HepG2 (cell line): ENCODE data around the gene TMPRSS7. TPM values are rescaled to one million over a fixed set of nuclear protein-coding genes. Genes with fewer than 3 reads are reported as not detected.

Experiments
- ATAC-seq: fragments of 200-7000 bp; cut with Tn5 transposase; 3 replicates; pipeline ENCODE4 v1.9.1; 2020; ENCODE audit warnings: mild to moderate bottlenecking, moderate library complexity
- BruUV-seq: library from RNA; stranded (reverse); fragments of 400-500 nt; replicated peaks from 2 replicates; lab custom pipeline; 2021; lab: Mats Ljungman, UMichigan
- CTCF ChIA-PET: fragments of 300-600 bp; formaldehyde crosslinking; extraction: SDS; loops from one replicate; lab custom pipeline; 2021; ENCODE audit warnings: low total read pairs, inconsistent platforms, low intra/inter-chr PET ratio; lab: Yijun Ruan, JAX
- POLR2A ChIA-PET: fragments of 350-600 bp; sonication (Branson Sonifier 250); formaldehyde crosslinking; loops from one replicate; lab custom pipeline; 2020; ENCODE audit warnings: antibody characterized with exemption, inconsistent platforms; lab: Yijun Ruan, JAX
- DNase-seq: peaks from one replicate; pipeline ENCODE4 v3.0.0-alpha.2; 2015; ENCODE audit warnings: low spot score
- FAIRE-seq: peaks from 3 replicates; lab custom pipeline; 2011; peaks lifted over from hg19 to GRCh38; lab: Jason Lieb, UNC
- H2AFZ ChIP-seq: one replicate; pipeline ENCODE4 v1.6.1; 2011; ENCODE audit warnings: low read length, inconsistent platforms
- H3K27ac ChIP-seq: fragments of 300-600 bp; 3 replicates; pipeline ENCODE4 v1.8.0; 2011; ENCODE audit warnings: mixed run types, mild to moderate bottlenecking, mixed read lengths, low read length, inconsistent platforms; ENCODE audit not compliant: insufficient read depth; ENCODE audit errors: extremely low read length
- H3K27me3 ChIP-seq, 2 experiments: fragments of 200-600 bp in 1 of 2; 2 replicates in 1 of 2; 3 replicates in 1 of 2; pipeline versions ENCODE4 v1.6.0 to v1.8.0; 2011; ENCODE audit warnings: low read length in 2 of 2, mild to moderate bottlenecking in 2 of 2, moderate library complexity in 2 of 2, inconsistent platforms in 1 of 2; ENCODE audit not compliant: insufficient read depth in 2 of 2, control insufficient read depth in 1 of 2
- H3K36me3 ChIP-seq, 2 experiments: fragments of 200-600 bp in 1 of 2; replicated peaks in 1 of 2; 2 replicates in 1 of 2; 3 replicates in 1 of 2; pipeline versions ENCODE4 v1.5.1 to v1.8.0; 2011; ENCODE audit warnings: low read length in 2 of 2, inconsistent platforms in 1 of 2; ENCODE audit not compliant: insufficient read depth in 2 of 2, control insufficient read depth in 1 of 2
- H3K4me1 ChIP-seq: 2 replicates; pipeline ENCODE4 v1.5.1; 2012; ENCODE audit warnings: low read length, inconsistent platforms; ENCODE audit not compliant: insufficient read depth
- H3K4me2 ChIP-seq: 2 replicates; pipeline ENCODE4 v1.6.0; 2011; ENCODE audit warnings: low read depth, low read length, inconsistent platforms
- H3K4me3 ChIP-seq, 3 experiments: fragments of 200-600 bp in 1 of 3; sonication (generic), shearing (Covaris generic) in 1 of 3; replicated peaks in 1 of 3; 2 replicates each; pipeline ENCODE4 v1.5.1; 2011 to 2016; ENCODE audit warnings: low read length in 3 of 3, inconsistent platforms in 2 of 3, low read depth in 2 of 3, mild to moderate bottlenecking in 2 of 3, control low read depth in 1 of 3, mixed read lengths in 1 of 3; ENCODE audit not compliant: insufficient read depth in 1 of 3
- H3K79me2 ChIP-seq: one replicate; pipeline ENCODE4 v1.6.1; 2011; ENCODE audit warnings: low read length, inconsistent platforms; ENCODE audit not compliant: insufficient read depth
- H3K9ac ChIP-seq: 2 replicates; pipeline ENCODE4 v1.6.0; 2011; ENCODE audit warnings: mild to moderate bottlenecking, low read depth, low read length, inconsistent platforms; ENCODE audit not compliant: insufficient read depth
- H3K9me3 ChIP-seq: 2 replicates; pipeline ENCODE4 v1.5.1; 2012; ENCODE audit warnings: mild to moderate bottlenecking, low read length
- H4K20me1 ChIP-seq: 2 replicates; pipeline ENCODE4 v1.6.0; 2011; ENCODE audit warnings: inconsistent platforms, mild to moderate bottlenecking, low read length, moderate library complexity; ENCODE audit not compliant: insufficient read depth
- HIC2 ChIP-seq: sonication (generic); formaldehyde crosslinking; IDR thresholded peaks from 2 replicates; pipeline ENCODE4 v1.9.0; 2022; ENCODE audit warnings: low read depth, missing genetic modification reagents
- SOX13 ChIP-seq, 3 experiments: fragments of 450-650 bp in 1 of 3; sonication (generic) in 1 of 3; formaldehyde crosslinking in 1 of 3; IDR thresholded peaks in 2 of 3; conservative IDR thresholded peaks in 1 of 3; 2 replicates each; pipeline versions ENCODE4 v1.5.0 to v1.6.1; 2016 to 2020; ENCODE audit warnings: antibody characterized with exemption in 1 of 3, mild to moderate bottlenecking in 1 of 3, missing compliant biosample characterization in 1 of 3, missing genetic modification reagents in 1 of 3, moderate library complexity in 1 of 3
- ZFAT ChIP-seq: sonication (generic); formaldehyde crosslinking; conservative IDR thresholded peaks from 2 replicates; pipeline ENCODE4 v1.8.1; 2023; ENCODE audit warnings: missing genetic modification reagents, inconsistent platforms
- ZFP62 ChIP-seq: sonication (generic); formaldehyde crosslinking; IDR thresholded peaks from 2 replicates; pipeline ENCODE4 v1.4.0; 2020; ENCODE audit warnings: missing genetic modification reagents
- WGBS: methylation state at CpG from one replicate; pipeline ENCODE4 v1.1.6; 2017; ENCODE audit warnings: low lambda C conversion rate; 5-methylcytosine and 5-hydroxymethylcytosine counted together
- in situ Hi-C: cut with HindIII; loops from 2 replicates; pipeline ENCODE4 v1.10.0; 2017; ENCODE audit warnings: low pct_unique_long_range_greater_than_20kb; ENCODE audit not compliant: extremely low pct_ligation_motif_present
- intact Hi-C: fragments of 100-400 bp; cut with micrococcal nuclease; formaldehyde crosslinking; loops from one replicate; pipeline ENCODE4 v1.10.0; 2022; ENCODE audit not compliant: unreplicated experiment
- polyA plus RNA-seq, 8 experiments: library from polyadenylated mRNA; depleted of rRNA in 3 of 8; stranded (reverse) in 7 of 8; unstranded in 1 of 8; fragments of >200 nt; fragmentation: Illumina TruSeq in 4 of 8; extraction: Trizol in 4 of 8; gene quantifications; 2 replicates each; pipeline versions ENCODE4 v1.2.1 to v1.2.3, GENCODE V29; 2011 to 2016; ENCODE audit warnings: low read depth in 4 of 8, missing spikeins in 1 of 8, mixed read lengths in 1 of 8; ENCODE audit not compliant: insufficient read depth in 1 of 8
- total RNA-seq, 5 experiments: library from RNA; depleted of rRNA; stranded (reverse); fragments of >200 nt; fragmentation: Illumina TruSeq; extraction: Trizol; gene quantifications; 2 replicates each; pipeline ENCODE4 v1.2.3, GENCODE V29; 2016; ENCODE audit warnings: low read depth in 1 of 5
- TF ChIP-seq, protein P1 (sequence below): sonication (generic); formaldehyde crosslinking; IDR thresholded peaks from 2 replicates; pipeline ENCODE4 v1.5.0; 2020; ENCODE audit warnings: mild to moderate bottlenecking, missing genetic modification reagents, moderate library complexity

TMPRSS7 gene
- total and polyA plus RNA-seq, 2 of the 13 experiments (the other 11 are each of a cell fraction or from before 2014, with no cell fraction given): not detected

DNA sequence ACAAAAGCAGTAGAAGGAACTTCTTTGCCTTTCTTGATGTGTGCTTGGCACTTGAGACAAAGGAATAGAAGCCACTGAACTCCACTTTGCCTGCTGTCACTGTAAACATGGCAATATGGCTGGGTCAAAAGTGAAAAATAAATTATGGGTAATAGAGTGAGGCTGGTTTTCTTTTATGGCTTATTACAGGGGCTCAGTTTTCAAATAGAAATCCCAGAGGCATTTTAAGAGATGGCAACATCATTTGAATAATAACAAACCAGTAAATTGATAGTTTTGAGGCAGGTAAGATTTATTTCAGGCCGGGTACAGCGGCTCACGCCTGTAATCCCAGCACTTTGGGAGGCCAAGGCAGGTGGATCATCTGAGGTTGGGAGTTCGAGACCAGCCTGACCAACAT lies 54.4 kb downstream of the TMPRSS7 start:
- Histone ChIP-seq H3K4me1 (peaks cover 41% of the 10 kb centered on the region), H3K4me2 (no peak overlapping the region), H3K79me2 (no peaks in the 10 kb centered on the region), H3K9ac (no peak overlapping the region), H3K27ac (no peak overlapping the region), H4K20me1 (no peaks in the 10 kb centered on the region), H3K36me3 (no peaks in the 10 kb centered on the region), H3K27me3 (no peaks in the 10 kb centered on the region; a peak in 2 of 5 replicates), H3K4me3 (no peak overlapping the region), H3K9me3 (no peaks in the 10 kb centered on the region), H2AFZ (no peak overlapping the region)
- in situ Hi-C loops (no loop called here), intact Hi-C loops (no loop called here)
- POLR2A ChIA-PET: no interaction called here
- TF ChIP-seq, protein P1, sequence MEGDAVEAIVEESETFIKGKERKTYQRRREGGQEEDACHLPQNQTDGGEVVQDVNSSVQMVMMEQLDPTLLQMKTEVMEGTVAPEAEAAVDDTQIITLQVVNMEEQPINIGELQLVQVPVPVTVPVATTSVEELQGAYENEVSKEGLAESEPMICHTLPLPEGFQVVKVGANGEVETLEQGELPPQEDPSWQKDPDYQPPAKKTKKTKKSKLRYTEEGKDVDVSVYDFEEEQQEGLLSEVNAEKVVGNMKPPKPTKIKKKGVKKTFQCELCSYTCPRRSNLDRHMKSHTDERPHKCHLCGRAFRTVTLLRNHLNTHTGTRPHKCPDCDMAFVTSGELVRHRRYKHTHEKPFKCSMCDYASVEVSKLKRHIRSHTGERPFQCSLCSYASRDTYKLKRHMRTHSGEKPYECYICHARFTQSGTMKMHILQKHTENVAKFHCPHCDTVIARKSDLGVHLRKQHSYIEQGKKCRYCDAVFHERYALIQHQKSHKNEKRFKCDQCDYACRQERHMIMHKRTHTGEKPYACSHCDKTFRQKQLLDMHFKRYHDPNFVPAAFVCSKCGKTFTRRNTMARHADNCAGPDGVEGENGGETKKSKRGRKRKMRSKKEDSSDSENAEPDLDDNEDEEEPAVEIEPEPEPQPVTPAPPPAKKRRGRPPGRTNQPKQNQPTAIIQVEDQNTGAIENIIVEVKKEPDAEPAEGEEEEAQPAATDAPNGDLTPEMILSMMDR (CRISPR knock-in tag): no peak
- TF ChIP-seq ZFP62 (no peak), ZFAT (CRISPR knock-in tag) (no peak), SOX13 (IDR thresholded peaks at IDR 0.05) (no peak), SOX13 (CRISPR knock-in tag; conservative IDR thresholded peaks at IDR 0.05 in 1 of 2, IDR thresholded peaks at IDR 0.05 in 1 of 2) (no peak), HIC2 (CRISPR knock-in tag) (no peak)
- CTCF ChIA-PET: no interaction called here
- FAIRE-seq (no peak), ATAC-seq (no peak), DNase-seq (no peak)
- BruUV-seq: no TSS peak
- 49% methylated on average over 4 of the region's 4 CpGs for WGBS
